GM12874 (cell line): ENCODE results near the gene C1QTNF6.

Experiments used
- CTCF ChIP-seq: IDR thresholded peaks from 2 replicates; pipeline ENCODE4 v1.5.1; 2011; ENCODE audit warnings: low read depth, mild to moderate bottlenecking, control low read depth, low read length, moderate library complexity; ENCODE audit not compliant: insufficient read depth

The C1QTNF6 gene

GRCh38 chr22:37167176-37167980 is 20.7 kb downstream of the C1QTNF6 start:
- no peak for TF ChIP-seq CTCF

- peak; percentile 92 for TF ChIP-seq CTCF
Measured at GRCh38 chr22:37166675-37167066, 21.4 kb downstream of the C1QTNF6 start.

GRCh38 chr22:37165940-37166674 is 21.9 kb downstream of the C1QTNF6 start:
- no peak for TF ChIP-seq CTCF

- TF ChIP-seq CTCF = no peak
Measured at GRCh38 chr22:37165066-37165465, 23.0 kb downstream of the C1QTNF6 start.

GRCh38 chr22:37164505-37164887 is 23.6 kb downstream of the C1QTNF6 start:
- no peak for TF ChIP-seq CTCF

GRCh38 chr22:37163575-37164504 is 24.2 kb downstream of the C1QTNF6 start:
- no peak for TF ChIP-seq CTCF

GRCh38 chr22:37163096-37163489 is 25.0 kb downstream of the C1QTNF6 start:
- TF ChIP-seq CTCF = no peak
